GM12878 (cell line): ENCODE data around the gene DPEP1. TPM values are rescaled to one million over a fixed set of nuclear protein-coding genes. Genes with fewer than 3 reads are reported as not detected.
"Not testable (repeated sequence)": the region's sequence is repeated elsewhere in the genome, so short reads cannot be mapped to it uniquely, and the experiment has no call there.

Experiments used
- ATAC-seq: fragments of 200-7000 bp; cut with Tn5 transposase; 3 replicates; pipeline ENCODE4 v1.9.1; 2020; ENCODE audit warnings: mild to moderate bottlenecking, moderate library complexity
- BruUV-seq: library from RNA; stranded (reverse); fragments of 400-500 nt; replicated peaks from 2 replicates; lab custom pipeline; 2021; lab: Mats Ljungman, UMichigan
- CTCF ChIA-PET: fragments of 300-600 bp; sonication (Branson Sonifier 250); formaldehyde crosslinking; extraction: SDS; loops from one replicate; lab custom pipeline; 2021; ENCODE audit warnings: inconsistent platforms; lab: Yijun Ruan, JAX
- POLR2A ChIA-PET: fragments of 350-600 bp; formaldehyde crosslinking; extraction: SDS; loops from one replicate; lab custom pipeline; 2021; ENCODE audit warnings: inconsistent platforms; lab: Charles Lee
- RAD21 ChIA-PET: fragments of 300-600 bp; sonication (Branson Sonifier 250); formaldehyde crosslinking; loops from one replicate; lab custom pipeline; 2023; ENCODE audit warnings: antibody characterized with exemption; ENCODE audit not compliant: unreplicated experiment; lab: Charles Lee
- SMC1A ChIA-PET: fragments of 300-600 bp; sonication (Branson Sonifier 250); formaldehyde crosslinking; loops from one replicate; lab custom pipeline; 2023; ENCODE audit not compliant: unreplicated experiment, uncharacterized antibody; lab: Charles Lee
- DNase-seq: peaks from one replicate; pipeline ENCODE4 v3.0.0-alpha.2; 2011; ENCODE audit warnings: low read depth, low spot score
- FAIRE-seq: peaks from 3 replicates; lab custom pipeline; 2011; peaks lifted over from hg19 to GRCh38; lab: Jason Lieb, UNC
- H2AFZ ChIP-seq: 2 replicates; pipeline ENCODE4 v1.6.0; 2011; ENCODE audit warnings: low read depth, low read length, control low read depth; ENCODE audit not compliant: control insufficient read depth
- H3K27ac ChIP-seq: 2 replicates; pipeline ENCODE4 v1.5.1; 2011; ENCODE audit warnings: control low read depth; ENCODE audit not compliant: control insufficient read depth, insufficient read depth
- H3K27me3 ChIP-seq, 2 experiments: replicated peaks in 1 of 2; 2 replicates each; pipeline versions ENCODE4 v1.6.0 to v1.6.1; 2011; ENCODE audit warnings: low read length in 1 of 2; ENCODE audit not compliant: control insufficient read depth in 2 of 2, insufficient read depth in 2 of 2
- H3K36me3 ChIP-seq, 2 experiments: 2 replicates each; pipeline ENCODE4 v1.5.1; 2011; ENCODE audit warnings: low read length in 1 of 2; ENCODE audit not compliant: control insufficient read depth in 2 of 2, insufficient read depth in 2 of 2
- H3K4me1 ChIP-seq: 2 replicates; pipeline ENCODE4 v1.6.1; 2011; ENCODE audit warnings: mild to moderate bottlenecking, low read length, moderate library complexity, mixed read lengths; ENCODE audit not compliant: control insufficient read depth, insufficient read depth
- H3K4me2 ChIP-seq: 2 replicates; pipeline ENCODE4 v1.6.0; 2011; ENCODE audit warnings: control low read depth; ENCODE audit not compliant: control insufficient read depth, insufficient read depth
- H3K4me3 ChIP-seq: fragments of 200-600 bp; sonication (generic); 2 replicates; pipeline ENCODE4 v1.5.1; 2016
- H3K79me2 ChIP-seq: 2 replicates; pipeline ENCODE4 v1.6.0; 2011; ENCODE audit warnings: low read length; ENCODE audit not compliant: control insufficient read depth, insufficient read depth
- H3K9ac ChIP-seq: 2 replicates; pipeline ENCODE4 v1.8.0; 2011; ENCODE audit warnings: low read length, control low read depth, mixed read lengths; ENCODE audit not compliant: control insufficient read depth, insufficient read depth
- H3K9me3 ChIP-seq: replicated peaks from 3 replicates; pipeline ENCODE4 v1.5.1; 2011; ENCODE audit warnings: mild to moderate bottlenecking, low read length; ENCODE audit not compliant: control insufficient read depth, insufficient read depth
- H4K20me1 ChIP-seq: 2 replicates; pipeline ENCODE4 v1.6.0; 2011; ENCODE audit not compliant: control insufficient read depth, insufficient read depth
- CTCF ChIP-seq, 3 experiments: IDR thresholded peaks in 2 of 3; conservative IDR thresholded peaks in 1 of 3; 2 replicates each; pipeline ENCODE4 v1.5.1; 2011; ENCODE audit warnings: low read depth in 3 of 3, low read length in 3 of 3, mild to moderate bottlenecking in 3 of 3, control low read depth in 2 of 3, moderate library complexity in 2 of 3, inconsistent platforms in 1 of 3, mixed read lengths in 1 of 3; ENCODE audit not compliant: control insufficient read depth in 2 of 3, insufficient read depth in 1 of 3; ENCODE audit errors: extremely low read depth in 1 of 3
- RAD21 ChIP-seq: IDR thresholded peaks from 2 replicates; pipeline ENCODE4 v1.6.1; 2011; ENCODE audit warnings: mild to moderate bottlenecking, low read depth, low read length, moderate library complexity; ENCODE audit not compliant: insufficient read depth
- ZBTB33 ChIP-seq: fragments of 450-650 bp; IDR thresholded peaks from 2 replicates; pipeline ENCODE4 v1.6.1; 2017; ENCODE audit warnings: mild to moderate bottlenecking
- WGBS: methylation state at CpG from one replicate; pipeline ENCODE4 v1.1.6; 2016; ENCODE audit warnings: low lambda C conversion rate; ENCODE audit not compliant: insufficient replicate concordance, insufficient coverage; ENCODE audit errors: missing lambda C conversion rate; 5-methylcytosine and 5-hydroxymethylcytosine counted together
- in situ Hi-C: fragments of 300-500 bp; cut with MboI; formaldehyde crosslinking; loops from 9 replicates; pipeline ENCODE4 v1.14.3; 2018; ENCODE audit warnings: mixed read lengths
- intact Hi-C: fragments of 100-400 bp; cut with micrococcal nuclease; formaldehyde crosslinking; loops from one replicate; pipeline ENCODE4 v1.14.2; 2022; ENCODE audit not compliant: unreplicated experiment
- polyA plus RNA-seq, 11 experiments: library from polyadenylated mRNA; depleted of rRNA in 4 of 11; unstranded in 6 of 11; stranded (reverse) in 5 of 11; fragments of >200 nt; fragmentation: Nextera tagmentation in 4 of 11; fragmentation: Illumina TruSeq in 1 of 11; extraction: Ambion mirVana in 4 of 11; extraction: Trizol in 1 of 11; gene quantifications; 1 replicate in 1 of 11; 2 replicates in 10 of 11; pipeline versions ENCODE4 v1.2.1 to v1.2.3, GENCODE V29; 2011 to 2016; ENCODE audit warnings: inconsistent platforms in 2 of 11, missing spikeins in 2 of 11, low read depth in 1 of 11
- total RNA-seq, 4 experiments: library from RNA; depleted of rRNA in 3 of 4; stranded (reverse); fragments of >200 nt in 3 of 4; fragmentation: Illumina TruSeq in 1 of 4; extraction: Trizol in 1 of 4; gene quantifications; 2 replicates each; pipeline versions ENCODE4 v1.2.1 to v1.2.3, GENCODE V29; 2013 to 2021

The DPEP1 gene
- total and polyA plus RNA-seq, 10 of the 15 experiments (the other 5 are each of a cell fraction or from before 2014, with no cell fraction given) = not detected

GRCh38 chr16:89667000-89667399 is 53.6 kb downstream of the DPEP1 start:
- not testable (repeated sequence) for DNase-seq

More at GRCh38 chr16:89667000-89667399, 53.6 kb downstream of the DPEP1 start:
- H3K4me3 ChIP-seq, H3K79me2 ChIP-seq, H3K27me3 ChIP-seq, intact Hi-C loops, H3K27ac ChIP-seq, H3K36me3 ChIP-seq, ATAC-seq, FAIRE-seq, BruUV-seq: not testable (repeated sequence)
- WGBS = 17% methylated on average over 7 of the region's 7 CpGs
- peak in 2 of 3 experiments; percentile 18 to 24; a peak in 2 of 6 replicates for TF ChIP-seq CTCF (IDR thresholded peaks at IDR 0.05 in 2 of 3, conservative IDR thresholded peaks at IDR 0.05 in 1 of 3; ENCODE audit: control insufficient read depth in 2 of 3, extremely low read depth in 1 of 3, insufficient read depth in 1 of 3, low read depth in 3 of 3, low read length in 3 of 3)
- peak; percentile 80; the same call in 1 of the 2 replicates for TF ChIP-seq ZBTB33
- 0 out of 2 replicates have a peak, but pooled peaks have one; percentile 23 for TF ChIP-seq RAD21
- TF ChIP-seq, all 136 proteins: peak for 3; not testable (repeated sequence) for 133
- H3K4me2 ChIP-seq, H3K9me3 ChIP-seq, H3K9ac ChIP-seq, in situ Hi-C loops, CTCF ChIA-PET, H2AFZ ChIP-seq, RAD21 ChIA-PET, H4K20me1 ChIP-seq, H3K4me1 ChIP-seq, SMC1A ChIA-PET: not testable (repeated sequence)
- POLR2A ChIA-PET = interaction anchor here (0.9 kb wide), 1 partner anchor 42 kb away, joined by 3 read pairs; no protein-coding TSS in a partner anchor
